ENCODE data around the gene FBXO3.

DNA sequence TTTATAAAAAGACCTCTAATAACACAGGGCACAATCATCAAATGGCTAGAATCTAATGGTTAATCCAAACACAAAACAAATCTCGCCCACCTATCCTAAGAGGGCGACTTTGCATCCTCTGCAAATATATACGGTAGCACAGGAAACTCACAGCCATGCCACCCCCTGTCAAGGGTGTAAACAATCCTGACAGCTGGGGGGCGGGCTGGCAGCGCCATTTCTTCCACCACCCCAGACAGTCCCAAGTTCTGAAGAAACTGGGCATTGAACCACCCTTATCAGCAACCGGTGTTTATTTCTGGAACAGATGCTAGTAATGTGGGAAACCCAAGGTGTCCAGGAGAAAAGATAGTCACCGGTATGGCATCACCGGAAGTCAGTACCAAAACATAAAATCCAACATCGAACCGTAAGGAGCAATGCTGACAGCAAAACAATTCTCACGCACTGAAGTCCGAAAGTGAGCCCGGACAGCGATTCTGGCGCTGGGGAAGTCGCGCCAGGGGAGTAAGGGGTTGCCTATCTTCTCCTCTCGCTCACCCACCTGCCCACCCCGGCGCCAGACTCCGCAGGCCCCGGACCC, 825 bp downstream of the FBXO3 start:
- TF ChIP-seq, protein P1, sequence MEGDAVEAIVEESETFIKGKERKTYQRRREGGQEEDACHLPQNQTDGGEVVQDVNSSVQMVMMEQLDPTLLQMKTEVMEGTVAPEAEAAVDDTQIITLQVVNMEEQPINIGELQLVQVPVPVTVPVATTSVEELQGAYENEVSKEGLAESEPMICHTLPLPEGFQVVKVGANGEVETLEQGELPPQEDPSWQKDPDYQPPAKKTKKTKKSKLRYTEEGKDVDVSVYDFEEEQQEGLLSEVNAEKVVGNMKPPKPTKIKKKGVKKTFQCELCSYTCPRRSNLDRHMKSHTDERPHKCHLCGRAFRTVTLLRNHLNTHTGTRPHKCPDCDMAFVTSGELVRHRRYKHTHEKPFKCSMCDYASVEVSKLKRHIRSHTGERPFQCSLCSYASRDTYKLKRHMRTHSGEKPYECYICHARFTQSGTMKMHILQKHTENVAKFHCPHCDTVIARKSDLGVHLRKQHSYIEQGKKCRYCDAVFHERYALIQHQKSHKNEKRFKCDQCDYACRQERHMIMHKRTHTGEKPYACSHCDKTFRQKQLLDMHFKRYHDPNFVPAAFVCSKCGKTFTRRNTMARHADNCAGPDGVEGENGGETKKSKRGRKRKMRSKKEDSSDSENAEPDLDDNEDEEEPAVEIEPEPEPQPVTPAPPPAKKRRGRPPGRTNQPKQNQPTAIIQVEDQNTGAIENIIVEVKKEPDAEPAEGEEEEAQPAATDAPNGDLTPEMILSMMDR (IDR thresholded peaks at IDR 0.05) = no peak
- TF ChIP-seq POLR2A (IDR thresholded peaks at IDR 0.05) = no peak

Measured in esophagus squamous epithelium (tissue), 4 donors.